Breast epithelium (tissue), 3 donors: ENCODE measurements around the gene NCAM2.

Experiments
- POLR2A ChIP-seq: fragments of 450-650 bp; IDR thresholded peaks from one replicate; pipeline ENCODE4 v1.6.1; 2016; ENCODE audit warnings: antibody characterized with exemption, mild to moderate bottlenecking, moderate library complexity
- TF ChIP-seq, protein P1 (sequence below), 3 donors: fragments of 450-650 bp; IDR thresholded peaks; one replicate each; pipeline ENCODE4 v1.5.1; 2016 to 2017; ENCODE audit warnings: antibody characterized with exemption in 3 of 3, mild to moderate bottlenecking in 3 of 3, moderate library complexity in 3 of 3

DNA sequence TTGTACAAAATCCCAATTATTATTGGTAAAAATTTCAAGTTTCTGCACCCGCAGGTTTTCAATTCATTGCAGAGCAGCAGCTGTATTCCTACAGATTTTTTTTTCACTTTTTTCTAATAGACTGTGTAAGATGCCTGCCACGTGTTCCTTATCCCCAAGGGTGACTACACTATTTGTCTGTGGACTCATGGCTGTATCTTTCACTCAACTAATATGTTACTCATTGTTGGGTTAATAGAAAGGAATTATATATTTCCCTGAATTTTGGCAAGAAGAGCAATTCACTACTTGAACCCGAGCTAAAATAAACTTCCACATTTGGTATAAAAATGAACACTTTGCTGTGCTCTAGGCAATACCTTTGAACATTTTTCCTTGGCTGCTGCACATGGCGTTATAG, 158.7 kb downstream of the NCAM2 start:
- TF ChIP-seq, protein P1, sequence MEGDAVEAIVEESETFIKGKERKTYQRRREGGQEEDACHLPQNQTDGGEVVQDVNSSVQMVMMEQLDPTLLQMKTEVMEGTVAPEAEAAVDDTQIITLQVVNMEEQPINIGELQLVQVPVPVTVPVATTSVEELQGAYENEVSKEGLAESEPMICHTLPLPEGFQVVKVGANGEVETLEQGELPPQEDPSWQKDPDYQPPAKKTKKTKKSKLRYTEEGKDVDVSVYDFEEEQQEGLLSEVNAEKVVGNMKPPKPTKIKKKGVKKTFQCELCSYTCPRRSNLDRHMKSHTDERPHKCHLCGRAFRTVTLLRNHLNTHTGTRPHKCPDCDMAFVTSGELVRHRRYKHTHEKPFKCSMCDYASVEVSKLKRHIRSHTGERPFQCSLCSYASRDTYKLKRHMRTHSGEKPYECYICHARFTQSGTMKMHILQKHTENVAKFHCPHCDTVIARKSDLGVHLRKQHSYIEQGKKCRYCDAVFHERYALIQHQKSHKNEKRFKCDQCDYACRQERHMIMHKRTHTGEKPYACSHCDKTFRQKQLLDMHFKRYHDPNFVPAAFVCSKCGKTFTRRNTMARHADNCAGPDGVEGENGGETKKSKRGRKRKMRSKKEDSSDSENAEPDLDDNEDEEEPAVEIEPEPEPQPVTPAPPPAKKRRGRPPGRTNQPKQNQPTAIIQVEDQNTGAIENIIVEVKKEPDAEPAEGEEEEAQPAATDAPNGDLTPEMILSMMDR (IDR thresholded peaks at IDR 0.05): no peak
- TF ChIP-seq POLR2A: no peak
